A549 (cell line): ENCODE measurements around the gene SLC8A1. TPM values are rescaled to one million over a fixed set of nuclear protein-coding genes. Genes with fewer than 3 reads are reported as not detected.

Source experiments
- ATAC-seq, 2 experiments: fragments of 200-7000 bp in 1 of 2; fragments of >200 bp in 1 of 2; cut with Nextera tagmentation in 1 of 2; cut with Tn5 transposase in 1 of 2; 3 replicates each; pipeline versions ENCODE4 v1.8.0 to v1.9.1; 2018 to 2020; ENCODE audit warnings: mild to moderate bottlenecking in 1 of 2, moderate library complexity in 1 of 2
- CTCF ChIA-PET: fragments of 300-600 bp; sonication (Branson Sonifier 250); formaldehyde crosslinking; extraction: SDS; loops from one replicate; lab custom pipeline; 2021; ENCODE audit warnings: antibody characterized with exemption, inconsistent platforms; lab: Yijun Ruan, JAX
- POLR2A ChIA-PET: fragments of 350-600 bp; formaldehyde crosslinking; extraction: SDS; loops from one replicate; lab custom pipeline; 2021; ENCODE audit warnings: antibody characterized with exemption, inconsistent platforms; lab: Yijun Ruan, JAX
- DNase-seq, 2 experiments: peaks; one replicate each; pipeline versions ENCODE4 v3.0.0 to v3.0.0-alpha.2; 2011 to 2016; ENCODE audit warnings: low read depth in 1 of 2, low spot score in 1 of 2
- FAIRE-seq: peaks from 2 replicates; lab custom pipeline; 2011; peaks lifted over from hg19 to GRCh38; lab: Jason Lieb, UNC
- H3K27ac ChIP-seq, 2 experiments: fragments of >200 bp; sonication (Bioruptor Twin); formaldehyde crosslinking; 3 replicates each; pipeline ENCODE4 v1.5.1; 2016 to 2017
- H3K4me1 ChIP-seq: fragments of >200 bp; sonication (Bioruptor Twin); formaldehyde crosslinking; 3 replicates; pipeline ENCODE4 v1.6.1; 2016
- H3K4me2 ChIP-seq: fragments of >200 bp; sonication (Bioruptor Twin); formaldehyde crosslinking; 3 replicates; pipeline ENCODE4 v1.6.1; 2016
- H3K4me3 ChIP-seq: fragments of >200 bp; sonication (Bioruptor Twin); formaldehyde crosslinking; 3 replicates; pipeline ENCODE4 v1.5.1; 2016
- H3K9me3 ChIP-seq: fragments of >200 bp; sonication (Bioruptor Twin); formaldehyde crosslinking; 3 replicates; pipeline ENCODE4 v1.6.1; 2016
- CHD4 ChIP-seq: fragments of 200-600 bp; sonication (generic); IDR thresholded peaks from 2 replicates; pipeline ENCODE4 v1.6.1; 2016; ENCODE audit warnings: antibody characterized with exemption, mild to moderate bottlenecking, borderline replicate concordance
- EHF ChIP-seq: fragments of 250-450 bp; sonication (Bioruptor Pico); IDR thresholded peaks from 2 replicates; pipeline ENCODE4 v1.5.0; 2020; ENCODE audit warnings: mild to moderate bottlenecking
- EHMT2 ChIP-seq: fragments of 200-600 bp; sonication (generic); IDR thresholded peaks from 2 replicates; pipeline ENCODE4 v1.6.1; 2016; ENCODE audit warnings: antibody characterized with exemption, low read depth, mild to moderate bottlenecking, moderate library complexity
- EP300 ChIP-seq, 2 experiments: fragments of >200 bp; sonication (Bioruptor Twin); formaldehyde crosslinking; IDR thresholded peaks; 2 replicates in 1 of 2; 3 replicates in 1 of 2; pipeline ENCODE4 v1.6.1; 2016 to 2017
- FOXS1 ChIP-seq: fragments of 250-450 bp; sonication (Bioruptor Pico); IDR thresholded peaks from 2 replicates; pipeline ENCODE4 v1.5.0; 2020; ENCODE audit warnings: mild to moderate bottlenecking, moderate library complexity
- GATA3 ChIP-seq: IDR thresholded peaks from 2 replicates; pipeline ENCODE4 v1.6.1; 2012; ENCODE audit warnings: borderline replicate concordance
- HDAC2 ChIP-seq: fragments of 200-600 bp; sonication (generic); IDR thresholded peaks from 2 replicates; pipeline ENCODE4 v1.6.1; 2016
- HOXA7 ChIP-seq: fragments of 250-450 bp; sonication (Bioruptor Pico); IDR thresholded peaks from 2 replicates; pipeline ENCODE4 v1.5.0; 2020; ENCODE audit warnings: mild to moderate bottlenecking, moderate library complexity
- HOXB5 ChIP-seq: fragments of 250-450 bp; sonication (Bioruptor Pico); IDR thresholded peaks from 2 replicates; pipeline ENCODE4 v1.5.0; 2020; ENCODE audit warnings: mild to moderate bottlenecking, moderate library complexity
- KDM1A ChIP-seq: fragments of 200-600 bp; sonication (generic); IDR thresholded peaks from 2 replicates; pipeline ENCODE4 v1.6.1; 2016; ENCODE audit warnings: low read depth, mild to moderate bottlenecking
- MAZ ChIP-seq: fragments of 150-350 bp; IDR thresholded peaks from 2 replicates; pipeline ENCODE4 v1.6.1; 2014; ENCODE audit warnings: antibody characterized with exemption, low read depth, low read length, borderline replicate concordance
- NFE2L2 ChIP-seq: fragments of 150-350 bp; conservative IDR thresholded peaks from 2 replicates; pipeline ENCODE4 v1.6.1; 2014; ENCODE audit warnings: low read length
- NPAS2 ChIP-seq: fragments of 250-450 bp; sonication (Bioruptor Pico); IDR thresholded peaks from 2 replicates; pipeline ENCODE4 v1.8.0; 2022; ENCODE audit warnings: mild to moderate bottlenecking, moderate library complexity, borderline replicate concordance
- NR3C1 ChIP-seq: fragments of >200 bp; sonication (Bioruptor Twin); formaldehyde crosslinking; IDR thresholded peaks from 3 replicates; pipeline ENCODE4 v1.6.1; 2017
- POLR2A ChIP-seq: IDR thresholded peaks from 2 replicates; pipeline ENCODE4 v1.6.1; 2012; ENCODE audit warnings: mild to moderate bottlenecking, low read length
- POLR2AphosphoS2 ChIP-seq: conservative IDR thresholded peaks from 2 replicates; pipeline ENCODE4 v1.6.1; 2012; ENCODE audit warnings: low read length, improper control_type of control experiment, inconsistent platforms
- RFX5 ChIP-seq: fragments of 450-650 bp; IDR thresholded peaks from 2 replicates; pipeline ENCODE4 v1.7.1; 2014; ENCODE audit warnings: antibody characterized with exemption, mild to moderate bottlenecking, moderate library complexity
- SMC3 ChIP-seq: fragments of >200 bp; sonication (Bioruptor Twin); formaldehyde crosslinking; IDR thresholded peaks from 3 replicates; pipeline ENCODE4 v1.6.1; 2018; ENCODE audit warnings: inconsistent platforms
- TFCP2L1 ChIP-seq: fragments of 250-450 bp; sonication (Bioruptor Pico); IDR thresholded peaks from 2 replicates; pipeline ENCODE4 v1.5.0; 2021; ENCODE audit warnings: mild to moderate bottlenecking
- TP53 ChIP-seq: fragments of 250-450 bp; sonication (Bioruptor Pico); IDR thresholded peaks from 2 replicates; pipeline ENCODE4 v1.5.0; 2021; ENCODE audit warnings: mild to moderate bottlenecking, moderate library complexity
- WGBS: methylation state at CpG from one replicate; pipeline ENCODE4 v1.1.6; 2017; ENCODE audit errors: missing lambda C conversion rate; 5-methylcytosine and 5-hydroxymethylcytosine counted together
- polyA plus RNA-seq, 4 experiments: library from polyadenylated mRNA; depleted of rRNA in 3 of 4; stranded (reverse); fragments of >200 nt; fragmentation: RNase III in 1 of 4; extraction: RNeasy Plus Mini Kit Qiagen cat#74134 plus additional on column Dnase treatment in 1 of 4; gene quantifications; 2 replicates in 3 of 4; 3 replicates in 1 of 4; pipeline ENCODE4 v1.2.3, GENCODE V29; 2011 to 2017
- TF ChIP-seq, protein P1 (sequence below): fragments of 200-600 bp; sonication (generic); IDR thresholded peaks from 2 replicates; pipeline ENCODE4 v1.6.1; 2016; ENCODE audit warnings: antibody characterized with exemption, mild to moderate bottlenecking, moderate library complexity
- TF ChIP-seq, protein P2 (sequence below): fragments of 250-450 bp; sonication (Bioruptor Pico); IDR thresholded peaks from 2 replicates; pipeline ENCODE4 v1.5.0; 2021; ENCODE audit warnings: mild to moderate bottlenecking, moderate library complexity, borderline replicate concordance
- TF ChIP-seq, protein P3 (sequence below): fragments of >200 bp; sonication (Bioruptor Twin); formaldehyde crosslinking; IDR thresholded peaks from 3 replicates; pipeline ENCODE4 v1.6.1; 2016

SLC8A1 gene
- polyA plus RNA-seq, 2 of the 4 experiments (the other 2 are of a cell fraction), result 0.28 to 0.92 TPM

DNA sequence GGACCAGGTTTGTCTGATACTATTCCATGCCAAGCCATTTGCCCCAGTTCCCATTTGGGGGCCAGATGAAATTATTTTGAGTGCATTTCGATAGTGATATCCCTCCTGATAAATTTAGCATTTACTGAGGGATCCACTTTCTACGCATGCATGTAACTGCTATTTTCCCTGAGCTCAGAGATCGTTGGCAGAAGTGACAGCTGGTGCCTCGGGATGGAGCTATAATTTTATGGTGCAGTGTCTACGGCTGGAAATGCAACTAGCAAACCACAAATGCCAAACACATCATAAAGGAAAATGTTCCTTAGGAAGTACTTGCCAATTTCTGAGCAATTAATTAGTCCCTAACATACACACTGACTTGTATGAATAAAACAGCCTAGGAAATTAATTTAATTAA, 254.8 kb downstream of the SLC8A1 start:
- no peak for FAIRE-seq
- no peak for TF ChIP-seq TFCP2L1 (CRISPR knock-in tag)
- no peak for TF ChIP-seq SMC3
- TF ChIP-seq, protein P1, sequence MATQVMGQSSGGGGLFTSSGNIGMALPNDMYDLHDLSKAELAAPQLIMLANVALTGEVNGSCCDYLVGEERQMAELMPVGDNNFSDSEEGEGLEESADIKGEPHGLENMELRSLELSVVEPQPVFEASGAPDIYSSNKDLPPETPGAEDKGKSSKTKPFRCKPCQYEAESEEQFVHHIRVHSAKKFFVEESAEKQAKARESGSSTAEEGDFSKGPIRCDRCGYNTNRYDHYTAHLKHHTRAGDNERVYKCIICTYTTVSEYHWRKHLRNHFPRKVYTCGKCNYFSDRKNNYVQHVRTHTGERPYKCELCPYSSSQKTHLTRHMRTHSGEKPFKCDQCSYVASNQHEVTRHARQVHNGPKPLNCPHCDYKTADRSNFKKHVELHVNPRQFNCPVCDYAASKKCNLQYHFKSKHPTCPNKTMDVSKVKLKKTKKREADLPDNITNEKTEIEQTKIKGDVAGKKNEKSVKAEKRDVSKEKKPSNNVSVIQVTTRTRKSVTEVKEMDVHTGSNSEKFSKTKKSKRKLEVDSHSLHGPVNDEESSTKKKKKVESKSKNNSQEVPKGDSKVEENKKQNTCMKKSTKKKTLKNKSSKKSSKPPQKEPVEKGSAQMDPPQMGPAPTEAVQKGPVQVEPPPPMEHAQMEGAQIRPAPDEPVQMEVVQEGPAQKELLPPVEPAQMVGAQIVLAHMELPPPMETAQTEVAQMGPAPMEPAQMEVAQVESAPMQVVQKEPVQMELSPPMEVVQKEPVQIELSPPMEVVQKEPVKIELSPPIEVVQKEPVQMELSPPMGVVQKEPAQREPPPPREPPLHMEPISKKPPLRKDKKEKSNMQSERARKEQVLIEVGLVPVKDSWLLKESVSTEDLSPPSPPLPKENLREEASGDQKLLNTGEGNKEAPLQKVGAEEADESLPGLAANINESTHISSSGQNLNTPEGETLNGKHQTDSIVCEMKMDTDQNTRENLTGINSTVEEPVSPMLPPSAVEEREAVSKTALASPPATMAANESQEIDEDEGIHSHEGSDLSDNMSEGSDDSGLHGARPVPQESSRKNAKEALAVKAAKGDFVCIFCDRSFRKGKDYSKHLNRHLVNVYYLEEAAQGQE, result no peak
- TF ChIP-seq CHD4, result no peak
- no peak for TF ChIP-seq NFE2L2
- no peak for TF ChIP-seq MAZ
- no peak for TF ChIP-seq GATA3
- ATAC-seq, result no peak
- 8% methylated on average over 5 of the region's 5 CpGs for WGBS
- Histone ChIP-seq H3K4me3 (no peak overlapping the region), H3K4me2 (no peak overlapping the region), H3K27ac (no peak overlapping the region), H3K9me3 (no peaks in the 10 kb centered on the region), H3K4me1 (no peaks in the 10 kb centered on the region)
- CTCF ChIA-PET, result no interaction called here
- DNase-seq, result no peak
- POLR2A ChIA-PET, result no interaction called here

DNA sequence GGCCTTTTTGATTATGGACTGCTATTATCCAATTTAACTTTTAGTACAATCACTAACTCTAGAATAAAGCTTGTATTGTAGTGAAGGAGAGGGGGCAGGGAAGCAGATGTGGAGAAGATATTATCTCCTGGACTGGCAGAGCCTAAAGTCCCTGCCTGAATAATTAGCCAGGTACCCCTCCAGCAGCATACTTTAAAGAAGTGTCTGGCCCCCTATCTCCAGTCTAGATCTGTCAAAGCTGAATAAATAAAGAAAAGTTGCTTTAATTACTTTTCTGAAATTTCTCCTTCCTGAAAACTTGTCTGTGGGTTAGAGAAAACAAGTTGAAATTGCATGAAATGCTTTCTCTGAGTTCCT, 258.2 kb downstream of the SLC8A1 start:
- ATAC-seq (no peak), FAIRE-seq (no peak), DNase-seq (no peak)
- no peak overlapping the region for H3K27ac ChIP-seq
- H3K4me2 ChIP-seq, result no peak overlapping the region
- ChIA-PET CTCF (interaction anchor here (1.1 kb wide), 1 partner anchor 67 kb away, joined by 3 read pairs; no protein-coding TSS in a partner anchor), POLR2A (no interaction called here)
- TF ChIP-seq POLR2AphosphoS2 (no peak), HOXB5 (no peak), EHF (no peak), NFE2L2 (no peak), TP53 (CRISPR knock-in tag) (no peak), EHMT2 (no peak), EP300 (IDR thresholded peaks at IDR 0.05) (no peak), FOXS1 (CRISPR knock-in tag) (no peak), HOXA7 (CRISPR knock-in tag) (no peak), POLR2A (no peak), RFX5 (no peak), NR3C1 (no peak), NPAS2 (CRISPR knock-in tag) (no peak), SMC3 (no peak), HDAC2 (no peak), KDM1A (no peak)
- TF ChIP-seq, protein P1, result no peak
- TF ChIP-seq, protein P2, sequence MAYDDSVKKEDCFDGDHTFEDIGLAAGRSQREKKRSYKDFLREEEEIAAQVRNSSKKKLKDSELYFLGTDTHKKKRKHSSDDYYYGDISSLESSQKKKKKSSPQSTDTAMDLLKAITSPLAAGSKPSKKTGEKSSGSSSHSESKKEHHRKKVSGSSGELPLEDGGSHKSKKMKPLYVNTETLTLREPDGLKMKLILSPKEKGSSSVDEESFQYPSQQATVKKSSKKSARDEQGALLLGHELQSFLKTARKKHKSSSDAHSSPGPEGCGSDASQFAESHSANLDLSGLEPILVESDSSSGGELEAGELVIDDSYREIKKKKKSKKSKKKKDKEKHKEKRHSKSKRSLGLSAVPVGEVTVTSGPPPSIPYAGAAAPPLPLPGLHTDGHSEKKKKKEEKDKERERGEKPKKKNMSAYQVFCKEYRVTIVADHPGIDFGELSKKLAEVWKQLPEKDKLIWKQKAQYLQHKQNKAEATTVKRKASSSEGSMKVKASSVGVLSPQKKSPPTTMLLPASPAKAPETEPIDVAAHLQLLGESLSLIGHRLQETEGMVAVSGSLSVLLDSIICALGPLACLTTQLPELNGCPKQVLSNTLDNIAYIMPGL (CRISPR knock-in tag), result no peak
- TF ChIP-seq, protein P3, sequence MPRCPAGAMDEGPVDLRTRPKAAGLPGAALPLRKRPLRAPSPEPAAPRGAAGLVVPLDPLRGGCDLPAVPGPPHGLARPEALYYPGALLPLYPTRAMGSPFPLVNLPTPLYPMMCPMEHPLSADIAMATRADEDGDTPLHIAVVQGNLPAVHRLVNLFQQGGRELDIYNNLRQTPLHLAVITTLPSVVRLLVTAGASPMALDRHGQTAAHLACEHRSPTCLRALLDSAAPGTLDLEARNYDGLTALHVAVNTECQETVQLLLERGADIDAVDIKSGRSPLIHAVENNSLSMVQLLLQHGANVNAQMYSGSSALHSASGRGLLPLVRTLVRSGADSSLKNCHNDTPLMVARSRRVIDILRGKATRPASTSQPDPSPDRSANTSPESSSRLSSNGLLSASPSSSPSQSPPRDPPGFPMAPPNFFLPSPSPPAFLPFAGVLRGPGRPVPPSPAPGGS, result no peak
- no peaks in the 10 kb centered on the region for H3K9me3 ChIP-seq
- no peak overlapping the region for H3K4me3 ChIP-seq
- no peaks in the 10 kb centered on the region for H3K4me1 ChIP-seq
